ENCODE data around the gene RAD52.

The RAD52 gene

DNA sequence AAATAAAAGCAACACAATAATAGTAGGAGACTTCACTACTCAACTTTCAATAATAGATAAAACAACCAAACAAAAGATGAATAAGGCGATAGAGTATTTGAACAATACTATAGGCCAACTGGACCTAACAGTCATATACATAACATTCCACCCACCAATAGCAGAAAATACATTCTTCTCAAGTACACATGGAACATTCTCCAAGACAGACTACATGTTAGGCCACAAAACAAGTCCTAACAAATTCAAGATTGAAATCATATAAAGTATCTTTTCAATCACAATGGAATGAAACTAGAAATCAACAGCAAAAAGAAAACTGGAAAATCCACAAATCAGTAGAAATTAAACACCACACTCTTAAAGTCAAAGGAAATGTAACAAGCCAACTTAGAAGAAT is 28.8 kb downstream of the RAD52 start:
- no peak for DNase-seq
- Histone ChIP-seq H3K4me1 (ENCODE audit: low read length) (no peaks in the 10 kb centered on the region), H3K9me2 (replicated peaks; ENCODE audit: insufficient read depth, low read length) (no peaks in the 10 kb centered on the region), H3F3A (ENCODE audit: insufficient read depth, low read length) (no peaks in the 10 kb centered on the region), H3K27me3 (replicated peaks; ENCODE audit: insufficient read depth, low read length) (no peaks in the 10 kb centered on the region), H3K9ac (ENCODE audit: low read length) (no peak overlapping the region), H3K36me3 (replicated peaks; ENCODE audit: insufficient read depth, low read length) (no peaks in the 10 kb centered on the region), H4K20me1 (ENCODE audit: insufficient read depth, low read length) (no peaks in the 10 kb centered on the region), H3K27ac (ENCODE audit: low read length) (no peak overlapping the region), H3K79me2 (ENCODE audit: low read length) (no peaks in the 10 kb centered on the region), H3K9me3 (replicated peaks; ENCODE audit: insufficient read depth, low read length) (no peaks in the 10 kb centered on the region), H2AFZ (ENCODE audit: low read length) (no peak overlapping the region), H3K4me2 (ENCODE audit: low read depth, low read length) (no peak overlapping the region), H3K4me3 (ENCODE audit: low read length) (no peak overlapping the region)
- TF ChIP-seq, protein P1, sequence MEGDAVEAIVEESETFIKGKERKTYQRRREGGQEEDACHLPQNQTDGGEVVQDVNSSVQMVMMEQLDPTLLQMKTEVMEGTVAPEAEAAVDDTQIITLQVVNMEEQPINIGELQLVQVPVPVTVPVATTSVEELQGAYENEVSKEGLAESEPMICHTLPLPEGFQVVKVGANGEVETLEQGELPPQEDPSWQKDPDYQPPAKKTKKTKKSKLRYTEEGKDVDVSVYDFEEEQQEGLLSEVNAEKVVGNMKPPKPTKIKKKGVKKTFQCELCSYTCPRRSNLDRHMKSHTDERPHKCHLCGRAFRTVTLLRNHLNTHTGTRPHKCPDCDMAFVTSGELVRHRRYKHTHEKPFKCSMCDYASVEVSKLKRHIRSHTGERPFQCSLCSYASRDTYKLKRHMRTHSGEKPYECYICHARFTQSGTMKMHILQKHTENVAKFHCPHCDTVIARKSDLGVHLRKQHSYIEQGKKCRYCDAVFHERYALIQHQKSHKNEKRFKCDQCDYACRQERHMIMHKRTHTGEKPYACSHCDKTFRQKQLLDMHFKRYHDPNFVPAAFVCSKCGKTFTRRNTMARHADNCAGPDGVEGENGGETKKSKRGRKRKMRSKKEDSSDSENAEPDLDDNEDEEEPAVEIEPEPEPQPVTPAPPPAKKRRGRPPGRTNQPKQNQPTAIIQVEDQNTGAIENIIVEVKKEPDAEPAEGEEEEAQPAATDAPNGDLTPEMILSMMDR (IDR thresholded peaks at IDR 0.05; ENCODE audit: low read length) = no peak
- TF ChIP-seq EZH2 (optimal IDR thresholded peaks at IDR 0.05; ENCODE audit: low read depth, low read length) (no peak), EZH2phosphoT487 (IDR thresholded peaks at IDR 0.05; ENCODE audit: low read length) (no peak)

DNA sequence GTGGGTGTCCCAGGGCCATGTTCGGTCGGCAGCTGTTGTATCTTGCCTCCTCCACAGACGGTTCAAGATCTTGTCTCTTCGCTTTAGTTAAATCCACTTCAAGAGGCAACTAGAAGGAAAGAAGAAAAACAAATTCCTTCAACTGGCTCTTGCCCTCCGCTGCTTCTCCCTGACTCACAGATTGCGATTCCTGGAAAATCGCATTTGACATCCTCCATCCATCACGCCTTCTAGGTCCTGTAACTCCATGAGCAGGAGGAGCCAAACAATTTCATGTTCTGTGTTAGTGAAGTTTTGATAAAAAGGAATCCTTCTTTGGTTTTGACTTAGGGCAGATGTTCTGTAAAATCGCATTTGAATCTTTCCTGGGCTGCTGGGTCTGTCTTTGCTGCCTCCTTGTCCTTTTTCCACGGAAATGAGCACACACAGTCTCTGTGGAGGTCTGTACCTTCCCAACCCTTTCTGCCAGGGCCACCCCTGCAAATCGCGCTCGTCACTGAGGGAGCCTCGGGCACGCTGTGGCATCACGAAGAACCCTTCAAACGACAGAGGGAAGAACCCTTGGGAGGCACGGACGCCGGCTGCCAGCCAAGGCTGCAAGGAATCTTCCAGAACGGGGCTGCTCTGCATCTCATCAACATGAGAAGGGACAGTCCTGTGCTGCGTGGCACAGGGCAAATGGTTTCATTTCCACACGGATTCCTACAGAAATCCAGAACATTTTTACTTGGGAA is 32.6 kb downstream of the RAD52 start:
- Histone ChIP-seq H3K4me1 (ENCODE audit: low read length) (no peaks in the 10 kb centered on the region), H3K9me2 (replicated peaks; ENCODE audit: insufficient read depth, low read length) (no peaks in the 10 kb centered on the region), H3K27ac (ENCODE audit: low read length) (no peak overlapping the region), H2AFZ (ENCODE audit: low read length) (no peak overlapping the region), H3K36me3 (replicated peaks; ENCODE audit: insufficient read depth, low read length) (peaks cover 8% of the 10 kb centered on the region; the same call in 1 of the 2 replicates), H3F3A (ENCODE audit: insufficient read depth, low read length) (no peaks in the 10 kb centered on the region), H3K27me3 (replicated peaks; ENCODE audit: insufficient read depth, low read length) (no peaks in the 10 kb centered on the region), H3K79me2 (ENCODE audit: low read length) (no peaks in the 10 kb centered on the region), H3K9me3 (replicated peaks; ENCODE audit: insufficient read depth, low read length) (no peaks in the 10 kb centered on the region), H3K9ac (ENCODE audit: low read length) (no peak overlapping the region), H4K20me1 (ENCODE audit: insufficient read depth, low read length) (no peaks in the 10 kb centered on the region), H3K4me3 (ENCODE audit: low read length) (no peak overlapping the region), H3K4me2 (ENCODE audit: low read depth, low read length) (no peak overlapping the region)
- TF ChIP-seq EZH2 (optimal IDR thresholded peaks at IDR 0.05; ENCODE audit: low read depth, low read length) = no peak
- TF ChIP-seq, protein P1 (IDR thresholded peaks at IDR 0.05; ENCODE audit: low read length) = no peak
- no peak for TF ChIP-seq EZH2phosphoT487 (IDR thresholded peaks at IDR 0.05; ENCODE audit: low read length)
- no peak for DNase-seq

DNA sequence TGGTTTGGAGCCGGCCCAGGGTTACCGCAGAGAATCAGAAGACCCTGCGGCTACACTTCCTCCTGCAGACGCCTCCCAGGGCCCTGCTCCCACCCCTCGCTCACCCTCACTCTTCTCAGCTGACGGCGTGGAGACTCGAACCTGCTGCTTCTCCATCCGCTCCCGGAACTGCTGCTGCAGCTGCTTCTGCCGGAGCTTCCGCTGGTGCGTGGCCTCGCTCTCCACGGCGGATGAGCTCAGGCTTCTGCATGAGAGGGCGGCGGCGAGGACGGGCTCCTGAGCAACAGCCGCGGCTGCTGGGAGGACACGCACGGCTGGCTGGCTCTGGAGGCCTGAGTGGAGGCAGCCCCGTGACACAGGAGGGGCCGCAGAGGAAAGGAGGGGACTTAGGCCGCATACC is 33.3 kb downstream of the RAD52 start:
- H3K9me2 ChIP-seq (replicated peaks; ENCODE audit: insufficient read depth, low read length) = no peaks in the 10 kb centered on the region
- no peaks in the 10 kb centered on the region for H3K27me3 ChIP-seq (replicated peaks; ENCODE audit: insufficient read depth, low read length)
- no peak overlapping the region for H2AFZ ChIP-seq (ENCODE audit: low read length)
- H3K4me2 ChIP-seq (ENCODE audit: low read depth, low read length) = no peak overlapping the region
- no peaks in the 10 kb centered on the region for H4K20me1 ChIP-seq (ENCODE audit: insufficient read depth, low read length)
- H3K4me3 ChIP-seq (ENCODE audit: low read length) = no peak overlapping the region
- peaks cover 8% of the 10 kb centered on the region; the same call in 1 of the 2 replicates for H3K36me3 ChIP-seq (replicated peaks; ENCODE audit: insufficient read depth, low read length)
- no peaks in the 10 kb centered on the region for H3K9me3 ChIP-seq (replicated peaks; ENCODE audit: insufficient read depth, low read length)
- no peak for TF ChIP-seq EZH2 (optimal IDR thresholded peaks at IDR 0.05; ENCODE audit: low read depth, low read length)
- no peak for TF ChIP-seq EZH2phosphoT487 (IDR thresholded peaks at IDR 0.05; ENCODE audit: low read length)
- TF ChIP-seq, protein P1 (IDR thresholded peaks at IDR 0.05; ENCODE audit: low read length) = no peak
- H3K27ac ChIP-seq (ENCODE audit: low read length) = no peak overlapping the region
- H3K9ac ChIP-seq (ENCODE audit: low read length) = no peak overlapping the region
- H3F3A ChIP-seq (ENCODE audit: insufficient read depth, low read length) = no peaks in the 10 kb centered on the region
- no peak for DNase-seq
- no peaks in the 10 kb centered on the region for H3K79me2 ChIP-seq (ENCODE audit: low read length)
- no peaks in the 10 kb centered on the region for H3K4me1 ChIP-seq (ENCODE audit: low read length)
